HL-60 (cell line): ENCODE results near the gene LAMA3.

Experiments
- CTCF ChIP-seq: IDR thresholded peaks from one replicate; pipeline ENCODE4 v1.5.1; 2011; ENCODE audit warnings: low read length, control low read depth, inconsistent platforms; ENCODE audit not compliant: insufficient read depth
- GABPA ChIP-seq: IDR thresholded peaks from 2 replicates; pipeline ENCODE4 v1.6.1; 2012; ENCODE audit warnings: low read depth
- POLR2AphosphoS5 ChIP-seq: IDR thresholded peaks from 2 replicates; pipeline ENCODE4 v1.6.1; 2012; ENCODE audit warnings: low read depth
- REST ChIP-seq: IDR thresholded peaks from 2 replicates; pipeline ENCODE4 v1.6.1; 2012; ENCODE audit warnings: low read depth; ENCODE audit not compliant: insufficient replicate concordance

DNA sequence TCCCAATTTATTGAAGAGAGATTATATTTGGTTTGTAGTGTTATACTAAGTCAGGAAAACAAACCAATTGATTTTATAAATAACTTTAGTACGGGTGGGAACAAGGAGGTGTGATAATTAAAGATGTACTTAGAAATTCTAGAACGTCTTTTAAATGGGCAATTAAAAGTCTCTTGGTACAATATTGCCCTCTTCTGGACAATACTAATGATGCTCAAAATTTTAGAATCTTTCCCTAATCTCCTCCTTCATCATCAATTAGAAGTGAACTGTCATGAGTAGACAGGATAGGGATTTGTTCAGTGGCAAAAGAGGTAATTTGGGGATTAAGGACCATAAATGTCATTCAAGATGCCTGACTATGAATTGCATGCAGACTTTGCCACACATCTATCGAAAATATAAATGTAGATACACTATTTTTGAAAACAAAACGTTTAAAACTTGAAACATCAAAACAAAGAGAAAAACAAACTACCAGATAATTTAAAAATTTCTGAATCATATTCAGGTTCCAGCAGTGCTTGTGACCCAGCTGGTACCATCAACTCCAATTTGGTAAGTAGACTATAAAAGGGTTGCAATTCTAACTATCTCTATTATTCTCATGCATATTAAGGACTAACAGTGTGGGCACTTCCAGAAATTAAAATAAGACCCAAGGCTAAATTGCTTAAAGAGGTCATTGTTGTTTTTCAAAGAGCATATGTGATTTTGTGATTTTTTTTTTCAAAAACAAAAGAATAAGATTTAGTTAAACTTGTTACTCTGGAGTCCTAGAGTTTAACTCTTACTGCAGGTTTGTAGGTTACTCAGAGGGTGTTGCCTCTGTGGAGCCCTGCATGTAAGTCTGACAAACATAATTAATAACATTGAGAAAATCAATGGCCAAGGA, 123.5 kb downstream of the LAMA3 start:
- peak; percentile 48 for TF ChIP-seq CTCF
- TF ChIP-seq REST, result no peak
- TF ChIP-seq POLR2AphosphoS5, result no peak
- TF ChIP-seq GABPA, result no peak
